HepG2 (cell line): ENCODE results near the gene TNP2. TPM values are rescaled to one million over a fixed set of nuclear protein-coding genes. Genes with fewer than 3 reads are reported as not detected.
A peak's percentile ranks its signal among the peaks of the same experiment; 100 is the strongest.

Experiments
- ELF4 ChIP-seq: sonication (generic); formaldehyde crosslinking; IDR thresholded peaks from 2 replicates; pipeline ENCODE4 v1.5.0; 2020; ENCODE audit warnings: missing genetic modification reagents, mild to moderate bottlenecking, moderate library complexity, borderline replicate concordance
- ETV6 ChIP-seq: sonication (generic); formaldehyde crosslinking; conservative IDR thresholded peaks from 2 replicates; pipeline ENCODE4 v1.4.0; 2020; ENCODE audit warnings: missing genetic modification reagents
- FOXA1 ChIP-seq, 2 experiments: fragments of 450-650 bp in 1 of 2; sonication (generic) in 1 of 2; formaldehyde crosslinking in 1 of 2; IDR thresholded peaks; 2 replicates each; pipeline versions ENCODE4 v1.4.0 to v1.6.1; 2016 to 2020; ENCODE audit warnings: missing genetic modification reagents in 1 of 2
- ISL2 ChIP-seq: sonication (generic); formaldehyde crosslinking; IDR thresholded peaks from 2 replicates; pipeline ENCODE4 v1.5.0; 2020; ENCODE audit warnings: missing genetic modification reagents
- MEIS2 ChIP-seq: sonication (generic); formaldehyde crosslinking; IDR thresholded peaks from 2 replicates; pipeline ENCODE4 v1.9.0; 2021; ENCODE audit warnings: mild to moderate bottlenecking, missing genetic modification reagents
- ZBTB39 ChIP-seq: sonication (generic); formaldehyde crosslinking; IDR thresholded peaks from 2 replicates; pipeline ENCODE4 v1.5.0; 2020; ENCODE audit warnings: missing genetic modification reagents
- ZNF136 ChIP-seq: sonication (generic); formaldehyde crosslinking; IDR thresholded peaks from 2 replicates; pipeline ENCODE4 v1.8.1; 2022; ENCODE audit warnings: low read depth, mild to moderate bottlenecking, moderate library complexity, missing genetic modification reagents
- ZNF777 ChIP-seq: sonication (generic); formaldehyde crosslinking; IDR thresholded peaks from 2 replicates; pipeline ENCODE4 v1.4.0; 2020; ENCODE audit warnings: missing genetic modification reagents
- ZNF780A ChIP-seq: sonication (generic); formaldehyde crosslinking; IDR thresholded peaks from 2 replicates; pipeline ENCODE4 v1.8.0; 2022; ENCODE audit warnings: mild to moderate bottlenecking, missing genetic modification reagents, moderate library complexity
- polyA plus RNA-seq, 8 experiments: library from polyadenylated mRNA; depleted of rRNA in 3 of 8; stranded (reverse) in 7 of 8; unstranded in 1 of 8; fragments of >200 nt; fragmentation: Illumina TruSeq in 4 of 8; extraction: Trizol in 4 of 8; gene quantifications; 2 replicates each; pipeline versions ENCODE4 v1.2.1 to v1.2.3, GENCODE V29; 2011 to 2016; ENCODE audit warnings: low read depth in 4 of 8, missing spikeins in 1 of 8, mixed read lengths in 1 of 8; ENCODE audit not compliant: insufficient read depth in 1 of 8
- total RNA-seq, 5 experiments: library from RNA; depleted of rRNA; stranded (reverse); fragments of >200 nt; fragmentation: Illumina TruSeq; extraction: Trizol; gene quantifications; 2 replicates each; pipeline ENCODE4 v1.2.3, GENCODE V29; 2016; ENCODE audit warnings: low read depth in 1 of 5
- TF ChIP-seq, protein P1 (sequence below): sonication (generic); formaldehyde crosslinking; IDR thresholded peaks from 2 replicates; pipeline ENCODE4 v1.8.1; 2022; ENCODE audit warnings: low read depth, mild to moderate bottlenecking, missing genetic modification reagents
- TF ChIP-seq, protein P2 (sequence below): sonication (generic); formaldehyde crosslinking; IDR thresholded peaks from 2 replicates; pipeline ENCODE4 v1.5.0; 2020; ENCODE audit warnings: missing genetic modification reagents
- TF ChIP-seq, protein P3 (sequence below): sonication (generic); formaldehyde crosslinking; IDR thresholded peaks from 2 replicates; pipeline ENCODE4 v1.4.0; 2020; ENCODE audit warnings: low read depth, mild to moderate bottlenecking, missing genetic modification reagents

Gene TNP2
- total and polyA plus RNA-seq, 2 of the 13 experiments (the other 11 are each of a cell fraction or from before 2014, with no cell fraction given) = not detected

GRCh38 chr16:11306997-11307638 is 38.0 kb upstream of the TNP2 start (continued):
- TF ChIP-seq, protein P1, sequence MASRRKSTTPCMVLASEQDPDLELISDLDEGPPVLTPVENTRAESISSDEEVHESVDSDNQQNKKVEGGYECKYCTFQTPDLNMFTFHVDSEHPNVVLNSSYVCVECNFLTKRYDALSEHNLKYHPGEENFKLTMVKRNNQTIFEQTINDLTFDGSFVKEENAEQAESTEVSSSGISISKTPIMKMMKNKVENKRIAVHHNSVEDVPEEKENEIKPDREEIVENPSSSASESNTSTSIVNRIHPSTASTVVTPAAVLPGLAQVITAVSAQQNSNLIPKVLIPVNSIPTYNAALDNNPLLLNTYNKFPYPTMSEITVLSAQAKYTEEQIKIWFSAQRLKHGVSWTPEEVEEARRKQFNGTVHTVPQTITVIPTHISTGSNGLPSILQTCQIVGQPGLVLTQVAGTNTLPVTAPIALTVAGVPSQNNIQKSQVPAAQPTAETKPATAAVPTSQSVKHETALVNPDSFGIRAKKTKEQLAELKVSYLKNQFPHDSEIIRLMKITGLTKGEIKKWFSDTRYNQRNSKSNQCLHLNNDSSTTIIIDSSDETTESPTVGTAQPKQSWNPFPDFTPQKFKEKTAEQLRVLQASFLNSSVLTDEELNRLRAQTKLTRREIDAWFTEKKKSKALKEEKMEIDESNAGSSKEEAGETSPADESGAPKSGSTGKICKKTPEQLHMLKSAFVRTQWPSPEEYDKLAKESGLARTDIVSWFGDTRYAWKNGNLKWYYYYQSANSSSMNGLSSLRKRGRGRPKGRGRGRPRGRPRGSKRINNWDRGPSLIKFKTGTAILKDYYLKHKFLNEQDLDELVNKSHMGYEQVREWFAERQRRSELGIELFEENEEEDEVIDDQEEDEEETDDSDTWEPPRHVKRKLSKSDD (CRISPR knock-in tag) = peak; percentile 71; the same call in 1 of the 2 replicates
- 0 out of 2 replicates have a peak, but pooled peaks have one; percentile 6 for TF ChIP-seq ZNF136 (CRISPR knock-in tag)
- no peak for TF ChIP-seq FOXA1 (IDR thresholded peaks at IDR 0.05)
- TF ChIP-seq FOXA1 (CRISPR knock-in tag; IDR thresholded peaks at IDR 0.05) = peak; percentile 74
- TF ChIP-seq ETV6 = no peak; the same call in 1 of the 2 replicates
- peak; percentile 38; the same call in 1 of the 2 replicates for TF ChIP-seq MEIS2 (CRISPR knock-in tag)
- TF ChIP-seq, protein P2, sequence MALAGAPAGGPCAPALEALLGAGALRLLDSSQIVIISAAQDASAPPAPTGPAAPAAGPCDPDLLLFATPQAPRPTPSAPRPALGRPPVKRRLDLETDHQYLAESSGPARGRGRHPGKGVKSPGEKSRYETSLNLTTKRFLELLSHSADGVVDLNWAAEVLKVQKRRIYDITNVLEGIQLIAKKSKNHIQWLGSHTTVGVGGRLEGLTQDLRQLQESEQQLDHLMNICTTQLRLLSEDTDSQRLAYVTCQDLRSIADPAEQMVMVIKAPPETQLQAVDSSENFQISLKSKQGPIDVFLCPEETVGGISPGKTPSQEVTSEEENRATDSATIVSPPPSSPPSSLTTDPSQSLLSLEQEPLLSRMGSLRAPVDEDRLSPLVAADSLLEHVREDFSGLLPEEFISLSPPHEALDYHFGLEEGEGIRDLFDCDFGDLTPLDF (CRISPR knock-in tag) = no peak
- no peak for TF ChIP-seq ZBTB39 (CRISPR knock-in tag)
- peak; percentile 79 for TF ChIP-seq ISL2 (CRISPR knock-in tag)
- TF ChIP-seq, protein P3, sequence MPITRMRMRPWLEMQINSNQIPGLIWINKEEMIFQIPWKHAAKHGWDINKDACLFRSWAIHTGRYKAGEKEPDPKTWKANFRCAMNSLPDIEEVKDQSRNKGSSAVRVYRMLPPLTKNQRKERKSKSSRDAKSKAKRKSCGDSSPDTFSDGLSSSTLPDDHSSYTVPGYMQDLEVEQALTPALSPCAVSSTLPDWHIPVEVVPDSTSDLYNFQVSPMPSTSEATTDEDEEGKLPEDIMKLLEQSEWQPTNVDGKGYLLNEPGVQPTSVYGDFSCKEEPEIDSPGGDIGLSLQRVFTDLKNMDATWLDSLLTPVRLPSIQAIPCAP = 0 out of 2 replicates have a peak, but pooled peaks have one; percentile 78
- TF ChIP-seq ELF4 (CRISPR knock-in tag) = peak; percentile 76; the same call in 1 of the 2 replicates
- TF ChIP-seq ZNF780A (CRISPR knock-in tag) = no peak
- 0 out of 2 replicates have a peak, but pooled peaks have one; percentile 27 for TF ChIP-seq ZNF777 (CRISPR knock-in tag)
